ENCODE measurements around the gene FTH1. TPM values are rescaled to one million over a fixed set of nuclear protein-coding genes. Genes with fewer than 3 reads are reported as not detected.

FTH1 gene
- total and polyA plus RNA-seq, 2 of the 13 experiments (the other 11 are each of a cell fraction or from before 2014, with no cell fraction given) = 607 to 760 TPM

- Histone ChIP-seq H3K4me3 (replicated peaks in 1 of 3; ENCODE audit: insufficient read depth in 1 of 3, low read depth in 2 of 3, low read length in 3 of 3) (no peak overlapping the region), H3K27me3 (ENCODE audit: control insufficient read depth in 1 of 2, insufficient read depth in 2 of 2, low read length in 2 of 2) (no peaks in the 10 kb centered on the region), H3K9ac (ENCODE audit: insufficient read depth, low read depth, low read length) (no peak overlapping the region), H3K27ac (ENCODE audit: extremely low read length, insufficient read depth, low read length) (no peak overlapping the region), H4K20me1 (ENCODE audit: insufficient read depth, low read length) (no peaks in the 10 kb centered on the region), H3K79me2 (ENCODE audit: insufficient read depth, low read length) (no peaks in the 10 kb centered on the region), H3K4me1 (ENCODE audit: insufficient read depth, low read length) (peaks cover 74% of the 10 kb centered on the region), H3K9me3 (ENCODE audit: low read length) (no peaks in the 10 kb centered on the region), H2AFZ (ENCODE audit: low read length) (no peak overlapping the region), H3K4me2 (ENCODE audit: low read depth, low read length) (peak overlapping the region; percentile 58), H3K36me3 (replicated peaks in 1 of 2; ENCODE audit: control insufficient read depth in 1 of 2, insufficient read depth in 2 of 2, low read length in 2 of 2) (no peaks in the 10 kb centered on the region)
- no peak for TF ChIP-seq KLF16 (CRISPR knock-in tag; IDR thresholded peaks at IDR 0.05)
- TF ChIP-seq ZNF354B (CRISPR knock-in tag; IDR thresholded peaks at IDR 0.05) = no peak
- TF ChIP-seq ZNF280D (CRISPR knock-in tag; IDR thresholded peaks at IDR 0.05) = no peak
- no peak for TF ChIP-seq ZNF282 (IDR thresholded peaks at IDR 0.05; ENCODE audit: partially characterized antibody)
- BruUV-seq (replicated peaks) = no TSS peak
- FAIRE-seq = no peak
- DNase-seq (ENCODE audit: low spot score) = no peak
- CTCF ChIA-PET (ENCODE audit: low intra/inter-chr PET ratio, low total read pairs) = no interaction called here
- 93% methylated on average over 12 of the region's 15 CpGs for WGBS (ENCODE audit: low lambda C conversion rate)
- intact Hi-C loops (cut with micrococcal nuclease; ENCODE audit: unreplicated experiment) = no loop called here
- no peak for ATAC-seq
- POLR2A ChIA-PET = interaction anchor here (0.6 to 5.2 kb wide), 7 partner anchors 12 to 86 kb away, joined by 3 to 59 read pairs (median 7); partner anchors contain the start of gene FTH1
- in situ Hi-C loops (cut with HindIII; ENCODE audit: extremely low pct_ligation_motif_present, low pct_unique_long_range_greater_than_20kb) = no loop called here
Measured at GRCh38 chr11:62013537-62014476, 46.4 kb upstream of the FTH1 start.

All from HepG2 (cell line).